Stimulated activated CD8-positive, alpha-beta memory T cell treated with anti-CD3 and anti-CD28 coated beads, Interleukin-15, amount 100 ng/mL, for 1 hour (primary cell): Measurements from ENCODE around the gene GREM1.

Experiments used
- DNase-seq: peaks from one replicate; pipeline ENCODE4 v3.0.0-alpha.2; 2020; ENCODE audit warnings: low read depth

GREM1 gene

DNA sequence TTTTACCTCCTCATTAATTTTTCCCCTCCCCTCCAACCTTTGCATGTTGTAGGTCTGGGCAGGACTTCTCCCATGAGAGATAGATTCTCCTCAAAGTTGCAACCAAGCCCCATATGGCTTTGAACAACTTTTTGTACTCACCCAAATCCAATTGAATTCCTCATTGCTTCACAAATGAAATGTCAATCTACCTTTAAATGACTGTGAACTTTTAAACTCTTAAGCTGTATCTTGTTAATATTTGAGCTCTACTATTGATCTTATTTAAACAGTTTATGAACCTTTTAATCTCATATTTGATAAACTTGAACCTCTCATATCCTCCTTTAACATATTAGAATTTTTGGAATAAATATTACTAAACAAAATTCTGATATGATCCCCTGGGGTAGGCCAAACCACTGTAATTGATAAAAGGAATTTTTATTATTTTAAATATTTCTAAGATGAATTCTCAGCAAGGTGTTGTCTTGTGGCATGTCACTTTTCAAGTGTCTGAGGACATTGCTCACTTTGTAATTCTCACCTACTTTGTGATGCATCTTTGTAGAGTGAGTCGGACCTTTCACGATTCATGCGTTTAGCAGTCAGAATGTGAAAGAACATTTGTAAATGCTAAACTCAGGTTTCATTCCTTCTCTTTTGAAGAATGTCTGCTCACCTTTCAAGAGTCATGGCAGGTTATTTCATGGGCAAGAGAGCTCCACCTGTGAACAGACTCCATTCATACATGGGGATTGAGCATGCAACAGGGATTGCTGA lies 23.4 kb upstream of the GREM1 start:
- no peak for DNase-seq

DNA sequence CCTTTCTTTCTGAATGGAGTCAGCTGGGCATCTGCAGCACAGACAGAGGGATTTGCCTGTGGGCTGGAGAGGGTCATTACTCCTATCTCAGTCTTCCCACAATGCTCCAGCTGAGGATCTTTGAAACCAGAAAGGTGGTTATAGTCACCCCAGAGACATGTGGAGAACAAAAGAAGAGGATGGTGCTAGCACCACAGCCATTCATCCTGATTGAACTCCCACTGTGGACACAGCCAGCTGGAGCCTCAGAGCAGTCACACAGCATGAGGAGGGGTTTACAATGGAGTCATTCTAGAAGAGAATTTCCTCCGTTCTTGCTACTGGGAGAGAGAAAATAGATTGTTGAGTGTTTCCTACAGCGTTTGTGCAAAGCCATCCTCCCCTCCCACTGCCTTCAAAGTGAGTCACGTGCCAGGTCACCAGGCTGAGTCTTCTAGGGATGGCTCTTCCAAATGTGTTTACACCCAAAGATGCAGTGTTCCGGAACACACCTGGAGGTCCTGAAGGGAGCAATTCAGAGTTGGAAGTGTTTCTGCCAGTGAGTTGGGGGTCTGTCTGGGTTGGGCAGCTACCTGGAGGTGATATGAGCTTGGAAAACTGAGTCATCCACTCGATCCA lies 18.9 kb upstream of the GREM1 start:
- DNase-seq, result no peak

DNA sequence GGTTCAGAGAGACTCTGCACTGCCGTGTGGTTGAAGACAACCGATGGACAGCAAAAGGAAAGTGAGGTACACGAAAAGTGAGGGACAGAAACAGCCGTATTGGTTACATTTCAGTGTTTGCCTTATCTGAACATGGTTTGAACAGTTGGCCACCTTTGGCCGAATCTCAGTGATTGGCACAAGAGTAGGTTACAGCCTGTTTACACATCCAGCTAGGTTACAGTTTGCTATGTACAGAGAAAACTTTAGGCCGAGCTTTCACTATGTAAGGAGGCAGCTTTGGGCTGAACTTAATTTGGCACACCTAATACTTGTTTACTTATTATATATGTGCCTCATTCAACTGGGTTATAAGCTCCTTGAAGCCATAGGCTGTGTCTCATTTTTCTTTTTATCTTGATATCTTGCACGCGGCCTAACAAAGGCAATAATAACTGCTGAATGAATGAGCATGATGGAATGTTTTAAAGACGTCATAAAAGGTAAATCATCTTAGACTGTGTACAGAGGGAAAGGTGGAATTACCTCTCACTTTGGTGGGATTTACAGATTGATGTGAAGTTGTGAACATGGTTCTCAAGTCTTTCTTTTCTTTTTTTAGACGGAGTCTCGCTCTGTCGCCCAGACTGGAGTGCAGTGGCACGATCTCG lies 17.2 kb upstream of the GREM1 start:
- no peak for DNase-seq

DNA sequence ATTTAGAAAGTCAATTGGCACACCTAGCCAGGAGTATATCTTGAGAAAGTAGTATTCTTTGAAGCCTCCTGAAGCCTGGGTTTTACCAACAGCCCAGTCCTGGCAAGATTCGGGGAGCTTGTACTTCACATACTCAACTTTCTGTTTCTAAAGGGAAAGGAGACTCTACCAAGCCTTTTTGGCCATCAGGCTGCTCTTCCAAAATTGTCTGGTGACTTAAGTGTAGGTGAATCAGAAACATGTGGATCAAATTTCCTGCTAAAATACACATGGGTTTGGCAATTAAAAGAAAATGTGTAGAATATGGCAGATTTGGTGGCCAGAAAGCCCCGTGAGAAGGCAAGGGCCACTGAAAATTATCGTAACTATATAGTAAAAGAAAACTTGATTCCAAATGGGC lies 15.9 kb upstream of the GREM1 start:
- no peak for DNase-seq

DNA sequence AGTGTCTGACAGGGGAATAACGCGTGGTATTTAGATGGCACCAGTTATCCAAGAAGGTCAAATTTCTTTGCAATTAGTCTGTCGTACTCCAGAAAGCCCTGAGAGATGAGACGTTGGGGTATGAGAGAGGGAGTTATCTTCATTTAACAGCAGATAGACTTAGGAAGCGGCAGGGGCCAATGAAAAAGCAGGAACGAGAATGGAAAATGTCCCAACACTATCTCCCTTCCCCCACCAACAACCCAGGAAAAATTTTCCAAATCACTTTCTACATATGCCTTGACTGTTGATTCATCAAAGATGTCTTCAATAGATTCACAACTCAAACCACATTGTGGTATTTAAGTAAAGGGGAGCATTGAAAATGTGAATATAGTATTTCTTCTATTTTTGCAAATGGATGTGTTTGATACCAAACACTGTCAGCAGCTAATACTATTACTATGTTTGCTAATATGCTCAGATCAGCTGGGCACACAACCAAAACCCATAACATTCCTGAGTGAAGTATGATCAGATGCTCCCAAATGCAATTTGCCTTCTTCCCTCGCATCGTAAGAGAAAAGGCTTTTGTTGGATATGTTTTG lies 13.3 kb upstream of the GREM1 start:
- DNase-seq, result no peak

DNA sequence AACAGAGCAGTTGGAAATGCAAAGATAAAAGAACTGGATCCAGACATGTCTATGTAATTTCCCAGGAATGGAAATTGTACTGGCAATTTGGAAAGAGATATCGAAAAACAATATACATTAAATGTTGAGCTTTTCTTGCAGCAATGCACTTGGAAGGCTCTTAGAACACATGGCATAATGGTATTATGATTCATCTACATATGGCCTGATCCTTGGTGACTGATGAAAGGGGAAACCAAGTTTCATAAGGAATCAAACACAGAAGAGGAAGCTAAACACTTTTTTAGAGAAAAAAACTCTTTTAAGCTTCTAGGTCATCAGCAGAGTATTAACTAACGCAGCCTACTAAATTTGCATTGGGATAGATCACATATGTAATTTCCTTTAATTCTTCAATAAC lies 12.4 kb upstream of the GREM1 start:
- DNase-seq, result no peak

DNA sequence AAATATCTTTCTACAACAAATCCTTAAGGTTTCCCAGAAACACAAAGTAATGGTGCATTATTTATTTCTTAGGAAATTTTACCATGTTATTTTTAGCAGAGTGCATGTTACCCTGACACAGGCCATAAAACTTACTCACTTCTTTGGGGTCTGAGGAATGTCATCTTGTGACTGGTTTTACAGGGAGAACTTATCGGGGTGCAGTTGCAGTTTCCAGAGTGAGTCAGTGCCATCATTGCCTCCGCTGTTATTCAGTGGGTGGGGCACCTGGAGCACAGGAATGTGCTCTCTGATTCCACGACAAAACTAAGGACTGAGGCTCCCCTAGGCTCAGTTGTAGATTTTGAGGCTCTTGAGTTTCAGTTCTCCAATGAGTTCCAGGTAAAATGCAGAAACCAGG lies 11.1 kb upstream of the GREM1 start:
- DNase-seq, result no peak

DNA sequence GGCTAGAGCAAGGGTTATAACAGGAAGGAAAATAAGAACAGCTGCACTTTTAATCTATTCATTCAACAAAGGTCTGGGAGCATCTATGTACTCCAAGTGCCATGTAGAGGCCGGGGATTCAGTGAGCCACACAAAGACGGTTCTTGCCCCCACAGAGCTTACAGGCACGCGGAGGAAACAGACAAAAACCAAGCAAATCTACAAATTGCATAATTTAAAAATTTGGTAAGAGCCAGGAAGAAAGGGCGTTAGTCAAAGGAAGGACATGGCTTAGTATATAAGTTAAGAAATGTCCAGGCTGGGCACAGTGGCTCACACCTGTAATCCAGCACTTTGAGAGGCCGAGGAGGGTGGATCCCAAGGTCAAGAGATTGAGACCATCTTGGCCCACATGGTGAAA lies 10.4 kb upstream of the GREM1 start:
- no peak for DNase-seq

DNA sequence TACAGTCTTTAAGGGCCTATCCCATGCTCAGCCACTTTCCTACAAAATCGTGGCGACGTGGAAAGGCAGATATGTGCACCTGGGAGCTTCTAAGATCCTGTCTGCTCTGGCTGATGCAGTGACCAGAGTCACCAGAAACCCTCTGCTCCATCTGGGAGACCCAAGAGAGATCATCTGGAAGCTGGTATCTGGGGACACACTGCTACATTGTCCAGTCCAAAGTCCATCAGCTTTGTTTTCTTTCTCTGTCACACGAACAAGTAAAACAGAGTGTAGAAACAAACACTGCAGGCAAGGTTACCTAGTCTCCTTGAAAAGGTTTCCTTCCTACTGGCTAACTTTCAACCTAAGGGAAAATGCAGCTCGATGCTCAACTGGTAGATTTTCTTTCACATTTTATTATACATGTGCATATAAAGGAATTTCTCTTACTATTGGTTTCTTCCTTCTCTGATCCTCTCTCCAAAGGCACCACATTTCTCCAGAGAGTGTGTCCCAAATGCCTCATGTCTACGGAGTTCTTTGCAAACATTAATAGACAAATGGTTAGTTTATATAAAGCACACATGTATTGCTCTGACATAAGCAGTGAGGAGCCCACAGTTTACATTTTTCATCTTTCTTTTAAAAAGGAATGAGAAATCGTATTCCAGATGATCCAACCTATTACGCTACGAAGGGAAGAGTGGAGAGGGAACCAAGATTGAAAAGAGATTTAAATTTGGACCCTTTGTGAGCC lies 8.3 kb upstream of the GREM1 start:
- no peak for DNase-seq

DNA sequence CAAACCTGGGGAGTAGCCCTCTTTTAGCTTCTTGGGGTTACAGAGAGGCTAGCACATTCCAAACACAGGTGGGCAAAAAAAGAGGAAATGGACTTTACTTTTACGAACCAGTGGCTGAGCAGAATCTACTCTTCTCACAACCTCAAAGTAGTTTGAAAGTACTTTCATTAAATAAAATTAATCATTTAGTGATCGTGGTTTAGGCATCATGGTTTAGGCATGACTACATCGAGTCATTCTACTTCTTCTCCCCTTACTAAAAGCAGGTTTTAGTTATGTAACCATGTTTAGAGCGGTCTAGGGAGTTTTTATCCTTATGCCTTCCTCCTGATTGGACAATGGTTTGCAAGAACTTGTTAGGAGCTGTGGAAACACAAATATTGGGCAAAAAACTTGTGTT lies 2.5 kb upstream of the GREM1 start:
- no peak for DNase-seq

DNA sequence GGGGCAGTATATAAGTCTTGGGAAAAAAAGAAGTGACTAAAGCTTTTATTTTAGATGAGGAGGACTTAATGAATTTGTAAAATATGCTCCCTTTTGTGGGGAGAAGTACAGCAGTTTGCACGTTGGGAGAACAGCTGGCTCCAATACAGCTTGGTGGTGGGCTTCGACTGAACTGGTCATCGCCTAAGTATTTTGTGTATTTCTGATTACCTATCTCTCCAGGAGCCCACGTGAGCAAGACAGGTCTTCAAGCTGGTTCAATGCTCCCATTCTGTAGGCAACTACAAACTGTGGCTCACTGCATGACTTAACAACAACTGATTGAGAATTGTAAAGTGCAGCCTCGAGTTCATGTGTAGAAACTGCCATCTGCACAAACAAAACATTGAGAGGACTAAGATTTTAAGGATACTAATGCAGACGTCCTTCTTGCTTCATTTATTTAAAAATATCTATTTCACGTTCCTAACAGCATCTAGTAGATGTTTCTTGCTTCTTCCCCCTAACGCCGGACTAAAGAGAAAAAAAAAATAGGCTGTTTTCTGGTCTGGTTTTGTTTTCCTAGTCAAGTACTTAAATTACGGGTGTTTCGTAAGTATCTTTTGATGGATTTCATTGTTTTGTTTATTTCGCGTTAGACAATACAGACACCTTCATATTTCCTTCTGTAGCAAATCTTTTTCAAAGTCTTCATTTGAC lies 1.4 kb upstream of the GREM1 start:
- DNase-seq, result no peak

DNA sequence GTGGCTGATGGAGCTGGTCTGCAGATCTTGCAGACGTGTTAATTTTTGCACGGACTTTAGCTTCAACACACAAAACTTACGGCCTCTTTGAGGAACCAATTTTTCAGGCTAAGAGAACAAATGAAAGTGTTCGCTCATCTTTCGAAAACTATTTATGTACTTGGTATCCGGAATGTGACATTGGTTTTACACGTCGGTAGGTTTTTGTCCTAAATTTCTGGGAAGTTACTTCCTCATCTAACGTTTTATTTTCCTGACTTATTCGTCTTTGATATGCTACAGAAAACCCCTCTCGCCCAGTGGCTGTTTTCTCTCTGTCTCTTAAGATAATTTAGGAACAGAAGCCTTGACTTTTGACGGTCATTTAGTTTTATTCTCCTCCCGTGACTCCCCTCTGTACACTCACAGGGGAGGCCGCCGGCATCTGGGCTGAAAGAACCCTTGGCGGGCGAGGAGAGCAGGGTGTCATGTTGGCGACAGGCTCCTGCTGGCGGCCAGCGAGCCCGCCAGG lies 834 bp upstream of the GREM1 start:
- DNase-seq, result no peak

DNA sequence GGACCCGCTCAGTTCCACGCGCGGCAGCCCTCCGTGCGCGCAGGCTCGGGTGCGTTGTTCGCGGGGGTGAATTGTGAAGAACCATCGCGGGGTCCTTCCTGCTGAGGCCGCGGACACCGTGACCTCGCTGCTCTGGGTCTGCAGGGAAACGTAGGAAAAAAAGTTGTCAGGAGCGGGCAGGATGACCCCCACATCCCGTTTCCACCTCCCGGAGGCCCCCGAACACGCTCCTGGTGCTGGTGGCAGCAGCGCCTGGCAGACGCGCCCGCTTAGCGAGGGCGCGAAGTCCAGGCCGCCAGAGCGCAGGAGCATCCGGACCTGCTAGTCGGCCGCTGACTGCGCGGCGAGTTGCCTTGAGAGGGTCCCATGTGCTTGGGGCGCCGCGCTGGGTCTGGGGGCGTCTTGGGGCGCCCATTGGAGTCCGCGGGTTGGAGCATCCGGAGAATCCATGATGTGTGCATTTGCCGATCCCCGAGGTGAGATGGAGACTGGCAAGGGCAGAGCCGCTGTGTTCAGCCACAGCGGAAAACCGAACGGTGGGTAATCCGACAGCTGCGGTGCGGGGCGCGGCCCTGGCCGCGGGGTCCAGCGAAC lies 520 bp downstream of the GREM1 start:
- DNase-seq, result no peak

DNA sequence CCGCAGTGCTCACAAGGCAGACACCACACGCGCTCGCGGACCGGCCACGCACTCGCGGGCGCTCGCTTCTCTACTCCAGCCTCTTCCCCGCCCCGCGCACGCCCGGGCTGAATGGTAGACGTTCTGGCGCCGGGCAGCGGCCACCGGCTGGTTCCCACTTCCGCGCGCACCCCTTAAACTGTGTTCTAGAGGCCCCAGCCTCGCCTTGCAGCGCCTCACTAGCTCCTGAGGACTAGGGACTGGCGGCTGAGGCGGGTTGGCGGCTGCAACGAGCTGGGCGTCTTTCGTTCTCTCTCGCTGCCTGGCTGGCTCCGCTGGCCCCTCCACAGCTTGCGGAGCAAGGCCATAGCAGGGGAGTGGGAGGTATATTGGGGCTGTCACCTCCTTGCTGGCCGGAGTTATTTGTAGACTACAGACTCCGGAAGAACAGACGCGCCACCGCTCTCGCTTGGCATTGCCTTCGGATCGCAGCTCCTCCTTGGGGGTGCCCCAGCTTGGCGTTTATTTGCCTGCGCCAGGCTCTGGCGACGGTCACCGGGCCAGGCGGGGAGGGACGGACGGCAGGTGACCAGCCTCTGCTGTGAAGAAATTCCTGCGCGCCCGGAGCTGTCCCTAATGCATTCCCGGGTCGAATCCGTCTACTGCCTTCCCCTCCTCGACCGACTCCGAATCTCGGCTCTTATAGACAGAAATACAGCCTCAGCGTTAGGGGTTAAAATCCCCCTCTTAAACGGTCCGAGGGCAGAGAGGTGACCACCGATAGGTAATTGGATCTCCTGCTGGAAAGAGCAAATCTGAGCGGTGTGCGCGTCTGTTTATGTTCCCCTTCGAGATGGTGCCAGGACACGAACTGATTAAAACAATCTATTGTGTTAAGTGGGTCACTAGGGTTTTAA lies 1.3 kb downstream of the GREM1 start:
- DNase-seq, result no peak

DNA sequence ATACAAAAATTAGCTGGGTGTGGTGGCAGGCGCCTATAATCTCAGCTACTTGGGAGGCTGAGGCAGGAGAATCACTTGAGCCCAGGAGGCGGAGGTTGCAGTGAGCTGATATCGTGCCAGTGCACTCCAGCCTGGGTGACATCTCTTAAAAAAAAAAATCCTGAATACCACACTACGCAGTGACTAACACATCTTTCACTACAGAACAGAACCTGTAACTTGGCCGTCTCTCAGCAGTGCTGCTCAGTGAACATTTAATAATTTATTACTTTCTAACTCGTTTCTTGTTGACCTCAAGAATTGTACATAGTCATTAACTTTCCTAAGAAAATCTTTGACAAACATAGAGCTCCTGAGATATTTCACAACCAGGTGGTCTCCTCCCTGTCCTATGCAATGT lies 3.8 kb downstream of the GREM1 start:
- DNase-seq, result no peak

DNA sequence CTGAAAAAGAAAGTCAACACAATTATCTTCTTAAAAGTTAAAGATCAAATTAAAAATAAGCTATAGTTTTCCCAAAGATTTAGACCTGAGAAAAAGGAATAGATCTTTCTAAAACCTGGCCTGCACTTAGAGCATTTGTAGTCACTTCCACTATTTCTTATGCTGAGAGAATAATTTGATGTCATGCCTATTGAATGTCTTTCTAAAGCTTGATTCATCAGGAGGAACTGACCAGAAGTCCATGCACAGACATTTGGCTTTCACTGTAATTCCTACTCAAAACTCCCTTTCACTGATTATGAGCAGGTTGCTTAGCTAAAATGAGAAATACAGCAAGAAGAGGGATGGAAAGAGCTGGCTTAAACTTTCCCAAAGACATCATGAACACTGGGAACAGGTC lies 4.3 kb downstream of the GREM1 start:
- no peak for DNase-seq

DNA sequence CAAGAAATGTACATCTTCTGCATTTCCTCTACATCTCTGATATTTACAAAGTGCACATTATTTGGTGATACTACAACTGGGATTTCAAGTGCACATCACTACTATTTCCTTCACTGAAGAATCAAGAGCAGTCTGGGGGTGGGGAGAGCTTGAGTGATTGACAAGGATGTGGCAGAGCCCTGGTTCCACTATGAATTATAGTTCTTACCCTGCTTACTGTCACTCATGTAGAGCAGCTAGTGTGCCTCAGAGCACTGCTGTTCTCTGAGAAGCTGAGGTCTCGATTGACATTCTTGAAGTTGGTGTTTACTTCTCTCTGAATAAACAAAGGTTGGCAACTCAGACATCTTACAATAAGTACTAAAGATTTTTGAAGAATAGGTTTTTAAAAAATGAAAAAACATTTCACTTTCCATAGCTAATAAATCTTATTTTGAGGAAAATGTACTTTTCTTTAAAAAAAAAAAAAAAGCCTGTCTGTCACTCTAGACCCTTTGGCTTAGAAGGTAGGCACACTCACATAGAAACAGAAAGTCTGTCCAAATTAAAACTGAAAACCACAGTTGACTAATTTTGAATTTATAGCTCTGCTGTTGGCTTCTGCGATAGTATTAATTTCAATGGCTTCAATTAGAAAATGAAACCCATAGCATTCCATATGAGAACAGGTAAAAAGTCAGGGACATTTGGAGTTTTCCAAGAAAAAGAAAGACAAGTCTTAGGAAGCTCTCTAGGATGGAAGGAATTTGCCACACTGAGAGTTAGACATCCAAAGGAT lies 5.6 kb downstream of the GREM1 start:
- no peak for DNase-seq

DNA sequence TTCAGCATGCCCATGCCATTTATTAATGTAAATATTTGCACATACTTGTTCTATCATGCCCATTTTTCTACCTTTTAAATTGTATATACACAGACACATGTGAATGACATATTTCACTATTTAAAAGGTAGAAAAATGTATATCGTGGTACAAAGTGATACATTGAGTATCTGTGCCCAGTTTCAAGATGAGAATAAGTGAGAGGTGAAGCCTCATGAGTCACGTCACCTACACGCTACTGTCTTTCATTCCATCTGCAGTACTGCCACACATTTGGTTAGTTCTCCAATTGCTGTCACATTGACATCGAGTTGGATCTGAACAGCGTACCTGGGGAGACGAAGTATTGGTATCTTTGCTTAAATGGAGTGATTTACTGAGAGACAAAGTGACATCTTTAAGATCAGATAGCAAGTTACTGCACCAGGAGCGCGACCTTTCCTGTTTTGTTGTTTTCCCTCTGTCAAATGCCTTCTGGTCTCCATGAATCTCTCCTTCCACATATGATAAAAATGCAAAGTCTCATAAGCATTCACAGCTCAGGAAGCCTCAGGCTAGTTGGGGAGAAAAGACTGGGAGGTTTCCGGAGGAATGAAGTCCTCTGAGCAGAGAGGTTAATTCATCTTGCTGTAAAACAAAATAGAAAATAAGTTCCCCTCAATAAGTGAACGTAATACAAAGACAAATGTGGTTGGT lies 12.0 kb downstream of the GREM1 start:
- DNase-seq, result no peak
